Retinal pigment epithelial cell (primary cell): ENCODE measurements around the gene RCAN3.

Source experiments
- DNase-seq: peaks from one replicate; pipeline ENCODE4 v3.0.0-alpha.2; 2010; ENCODE audit warnings: low read depth
- H3K4me3 ChIP-seq: 2 replicates; pipeline ENCODE4 v1.5.1; 2011; ENCODE audit warnings: mild to moderate bottlenecking, low read length, control low read depth, moderate library complexity
- CTCF ChIP-seq: conservative IDR thresholded peaks from 2 replicates; pipeline ENCODE4 v1.5.1; 2011; ENCODE audit warnings: low read depth, low read length, control low read depth, inconsistent platforms

The RCAN3 gene

GRCh38 chr1:24557711-24558131 is 55.1 kb downstream of the RCAN3 start:
- no peak for DNase-seq
- no peak overlapping the region for H3K4me3 ChIP-seq
- no peak for TF ChIP-seq CTCF

GRCh38 chr1:24558455-24558854 is 55.8 kb downstream of the RCAN3 start:
- DNase-seq: no peak
- TF ChIP-seq CTCF: no peak
- H3K4me3 ChIP-seq: no peak overlapping the region

GRCh38 chr1:24558902-24559791 is 56.5 kb downstream of the RCAN3 start:
- no peak for DNase-seq
- H3K4me3 ChIP-seq: no peak overlapping the region
- no peak for TF ChIP-seq CTCF

GRCh38 chr1:24560361-24560760 is 57.7 kb downstream of the RCAN3 start:
- no peak for DNase-seq
- H3K4me3 ChIP-seq: no peak overlapping the region
- TF ChIP-seq CTCF: no peak

GRCh38 chr1:24562625-24563024 is 60.0 kb downstream of the RCAN3 start:
- no peak for DNase-seq
- no peak overlapping the region for H3K4me3 ChIP-seq
- TF ChIP-seq CTCF: no peak

GRCh38 chr1:24564695-24565094 is 62.1 kb downstream of the RCAN3 start:
- no peak for TF ChIP-seq CTCF
- no peak for DNase-seq
- no peak overlapping the region for H3K4me3 ChIP-seq
